Endothelial cell (in vitro differentiated cells): ENCODE measurements around the gene MYO5A. TPM values are rescaled to one million over a fixed set of nuclear protein-coding genes. Genes with fewer than 3 reads are reported as not detected.
"Not testable (repeated sequence)": the region's sequence is repeated elsewhere in the genome, so short reads cannot be mapped to it uniquely, and the experiment has no call there.

Experiments
- DNase-seq: peaks from one replicate; pipeline ENCODE4 v3.0.0; 2021; ENCODE audit warnings: low spot score
- H3K27ac Mint-ChIP-seq: one replicate; pipeline ENCODE4 v1.8.0; 2021; ENCODE audit warnings: mixed read lengths, inconsistent platforms; ENCODE audit not compliant: unreplicated experiment
- H3K27me3 Mint-ChIP-seq: one replicate; pipeline ENCODE4 v1.8.0; 2021; ENCODE audit warnings: mild to moderate bottlenecking, moderate library complexity, mixed read lengths, inconsistent platforms; ENCODE audit not compliant: unreplicated experiment
- H3K36me3 Mint-ChIP-seq: one replicate; pipeline ENCODE4 v1.8.0; 2021; ENCODE audit warnings: mild to moderate bottlenecking, low read depth, mixed read lengths, inconsistent platforms; ENCODE audit not compliant: unreplicated experiment
- H3K4me1 Mint-ChIP-seq: one replicate; pipeline ENCODE4 v1.8.0; 2021; ENCODE audit warnings: mild to moderate bottlenecking, mixed read lengths, inconsistent platforms; ENCODE audit not compliant: unreplicated experiment
- H3K4me3 Mint-ChIP-seq: one replicate; pipeline ENCODE4 v1.8.0; 2021; ENCODE audit warnings: mild to moderate bottlenecking, mixed read lengths, inconsistent platforms; ENCODE audit not compliant: unreplicated experiment
- H3K9me3 Mint-ChIP-seq: one replicate; pipeline ENCODE4 v1.8.0; 2021; ENCODE audit warnings: mixed read lengths, inconsistent platforms; ENCODE audit not compliant: unreplicated experiment
- total RNA-seq: library from RNA; stranded (reverse); fragmentation: NEBNext Ultra II Directional; extraction: Animal tissue kit (Norgen Biotek cat#: 25700); gene quantifications from one replicate; pipeline ENCODE4 v1.2.1, GENCODE V29; 2021; ENCODE audit not compliant: unreplicated experiment
- TF ChIP-seq, protein P1 (sequence below): fragments of 200-600 bp; sonication (generic); IDR thresholded peaks from one replicate; pipeline ENCODE4 v1.5.0; 2021; ENCODE audit warnings: antibody characterized with exemption; ENCODE audit not compliant: unreplicated experiment

Gene MYO5A
- total RNA-seq, 1 donor from 2014 or later: 9.1 TPM

DNA sequence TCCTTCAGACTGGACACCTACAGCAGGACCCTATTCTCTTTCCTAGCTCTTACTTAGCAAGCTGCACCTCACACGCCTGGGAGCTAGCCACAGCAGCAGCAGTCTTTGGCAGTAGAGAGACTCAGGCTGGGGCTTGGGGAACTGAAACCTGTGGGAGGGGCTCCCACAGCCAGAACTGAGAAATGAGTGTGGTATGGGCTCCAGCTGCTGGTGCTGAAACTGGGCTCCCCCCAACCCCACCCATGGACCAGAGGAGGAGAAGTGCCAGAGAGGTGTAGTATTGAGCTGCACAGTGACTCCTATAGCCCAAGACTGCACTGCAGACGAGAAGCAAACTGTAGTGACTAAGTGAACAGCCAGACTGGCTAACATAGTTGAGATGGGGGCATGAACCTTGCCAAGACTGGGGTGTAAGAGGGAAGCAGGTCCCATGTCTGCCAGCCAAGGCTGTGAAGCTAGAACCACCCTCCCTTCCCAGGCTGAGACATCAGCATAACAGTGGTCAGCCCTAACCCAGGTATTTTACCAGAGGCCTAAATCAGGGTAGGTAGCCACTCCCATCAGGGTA is 62.5 kb downstream of the MYO5A start:
- H3K36me3 Mint-ChIP-seq: no peaks in the 10 kb centered on the region
- DNase-seq: no peak
- H3K4me1 Mint-ChIP-seq: peaks cover 3% of the 10 kb centered on the region
- peaks cover 3% of the 10 kb centered on the region for H3K27me3 Mint-ChIP-seq
- TF ChIP-seq, protein P1, sequence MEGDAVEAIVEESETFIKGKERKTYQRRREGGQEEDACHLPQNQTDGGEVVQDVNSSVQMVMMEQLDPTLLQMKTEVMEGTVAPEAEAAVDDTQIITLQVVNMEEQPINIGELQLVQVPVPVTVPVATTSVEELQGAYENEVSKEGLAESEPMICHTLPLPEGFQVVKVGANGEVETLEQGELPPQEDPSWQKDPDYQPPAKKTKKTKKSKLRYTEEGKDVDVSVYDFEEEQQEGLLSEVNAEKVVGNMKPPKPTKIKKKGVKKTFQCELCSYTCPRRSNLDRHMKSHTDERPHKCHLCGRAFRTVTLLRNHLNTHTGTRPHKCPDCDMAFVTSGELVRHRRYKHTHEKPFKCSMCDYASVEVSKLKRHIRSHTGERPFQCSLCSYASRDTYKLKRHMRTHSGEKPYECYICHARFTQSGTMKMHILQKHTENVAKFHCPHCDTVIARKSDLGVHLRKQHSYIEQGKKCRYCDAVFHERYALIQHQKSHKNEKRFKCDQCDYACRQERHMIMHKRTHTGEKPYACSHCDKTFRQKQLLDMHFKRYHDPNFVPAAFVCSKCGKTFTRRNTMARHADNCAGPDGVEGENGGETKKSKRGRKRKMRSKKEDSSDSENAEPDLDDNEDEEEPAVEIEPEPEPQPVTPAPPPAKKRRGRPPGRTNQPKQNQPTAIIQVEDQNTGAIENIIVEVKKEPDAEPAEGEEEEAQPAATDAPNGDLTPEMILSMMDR: no peak
- H3K9me3 Mint-ChIP-seq: no peaks in the 10 kb centered on the region
- H3K4me3 Mint-ChIP-seq: no peak overlapping the region
- H3K27ac Mint-ChIP-seq: no peak overlapping the region

DNA sequence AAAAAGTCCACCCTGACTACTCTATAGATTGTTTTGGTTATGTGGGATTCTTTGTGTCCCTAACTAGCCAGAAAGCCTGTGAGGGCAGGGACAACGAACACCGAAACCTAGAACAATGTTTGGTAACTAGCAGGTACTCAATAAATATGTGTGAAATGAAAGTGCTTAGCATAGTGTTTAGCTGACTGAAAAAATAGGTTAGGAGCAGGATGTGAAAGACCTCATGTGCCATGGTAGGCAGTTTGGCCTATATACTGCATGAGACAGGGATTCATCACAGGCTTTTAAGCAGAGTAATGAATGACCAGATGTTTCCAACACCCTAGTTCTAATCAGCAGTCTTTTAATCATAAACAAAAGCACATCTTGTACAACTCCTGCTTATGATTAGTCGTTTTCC is 64.2 kb downstream of the MYO5A start:
- Mint-ChIP-seq H3K4me1 (peaks cover 3% of the 10 kb centered on the region), H3K4me3 (no peak overlapping the region), H3K27me3 (peaks cover 3% of the 10 kb centered on the region), H3K27ac (no peak overlapping the region), H3K9me3 (no peaks in the 10 kb centered on the region), H3K36me3 (no peaks in the 10 kb centered on the region)
- DNase-seq: no peak
- TF ChIP-seq, protein P1: no peak

DNA sequence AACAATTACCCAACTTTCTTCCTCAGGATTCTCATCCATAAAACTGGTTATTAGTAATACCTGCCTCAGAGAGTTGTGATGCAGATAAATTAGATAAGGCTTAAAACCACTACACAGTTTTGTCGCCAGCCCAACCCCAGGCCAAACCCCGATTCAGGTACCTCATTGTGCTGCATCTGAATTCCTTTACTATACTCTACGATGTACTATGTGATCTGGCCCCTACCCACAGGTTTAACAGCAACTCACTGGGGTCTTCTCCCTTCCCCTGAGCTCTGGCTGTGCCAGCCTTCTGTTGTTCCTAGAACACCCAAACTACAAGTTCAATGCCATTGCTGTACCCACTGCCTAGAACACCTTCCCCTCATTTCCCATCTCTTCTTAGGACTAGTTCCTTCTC is 64.6 kb downstream of the MYO5A start:
- H3K27ac Mint-ChIP-seq: no peak overlapping the region
- TF ChIP-seq, protein P1: no peak
- H3K4me1 Mint-ChIP-seq: peaks cover 3% of the 10 kb centered on the region
- H3K36me3 Mint-ChIP-seq: no peaks in the 10 kb centered on the region
- no peaks in the 10 kb centered on the region for H3K9me3 Mint-ChIP-seq
- H3K4me3 Mint-ChIP-seq: no peak overlapping the region
- H3K27me3 Mint-ChIP-seq: peaks cover 2% of the 10 kb centered on the region
- DNase-seq: no peak

DNA sequence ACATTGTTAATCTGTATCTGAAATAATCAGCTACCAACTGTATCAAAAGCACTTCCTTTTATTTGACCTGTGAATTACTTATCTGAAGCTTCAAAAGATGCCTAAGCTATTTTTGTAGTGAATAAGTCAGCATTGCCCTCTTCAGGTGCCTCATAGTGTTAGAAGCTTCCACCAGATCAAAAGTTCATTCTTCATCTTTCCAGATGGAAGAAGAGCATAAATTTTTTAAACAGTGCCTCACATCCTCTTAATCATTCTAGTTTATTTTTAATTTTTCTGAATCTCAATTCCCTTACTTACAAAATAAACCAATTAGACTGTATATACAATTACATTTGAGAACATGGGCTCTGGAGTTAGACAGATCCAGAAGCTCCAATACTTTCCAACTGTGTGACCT is 65.0 kb downstream of the MYO5A start:
- Mint-ChIP-seq H3K4me1 (peaks cover 3% of the 10 kb centered on the region), H3K4me3 (no peak overlapping the region), H3K36me3 (no peaks in the 10 kb centered on the region), H3K27me3 (peaks cover 2% of the 10 kb centered on the region), H3K27ac (no peak overlapping the region), H3K9me3 (no peaks in the 10 kb centered on the region)
- TF ChIP-seq, protein P1: no peak
- DNase-seq: no peak

DNA sequence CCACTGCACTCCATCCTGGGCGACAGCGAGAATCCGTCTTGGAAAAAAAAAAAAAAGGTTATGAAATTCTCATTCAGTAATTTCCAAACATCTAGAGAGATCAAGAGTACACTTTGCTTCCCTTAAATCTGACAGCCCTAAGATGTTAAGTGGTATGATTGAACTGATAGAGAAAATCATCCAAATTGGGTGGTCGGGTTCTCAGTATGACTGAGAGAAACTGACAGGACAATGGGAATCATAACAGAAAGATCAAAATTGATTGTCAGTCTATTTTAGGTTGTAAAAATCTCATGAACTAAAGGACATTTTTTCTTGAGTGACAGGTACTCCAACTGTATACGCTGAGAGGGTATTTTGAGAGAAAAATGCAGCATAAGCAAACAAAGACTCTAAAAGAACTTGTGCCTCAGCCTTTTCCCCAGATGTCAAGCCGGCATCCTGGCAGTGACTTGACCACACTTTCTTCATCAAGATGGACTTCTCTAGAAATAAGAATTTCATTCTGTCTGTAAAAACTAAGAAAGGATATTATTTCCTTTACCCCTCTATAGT is 65.8 kb downstream of the MYO5A start:
- no peak overlapping the region for H3K27ac Mint-ChIP-seq
- no peaks in the 10 kb centered on the region for H3K36me3 Mint-ChIP-seq
- no peak overlapping the region for H3K4me3 Mint-ChIP-seq
- no peak for DNase-seq
- TF ChIP-seq, protein P1: no peak
- peaks cover 3% of the 10 kb centered on the region for H3K4me1 Mint-ChIP-seq
- H3K27me3 Mint-ChIP-seq: peaks cover 2% of the 10 kb centered on the region
- H3K9me3 Mint-ChIP-seq: no peaks in the 10 kb centered on the region

DNA sequence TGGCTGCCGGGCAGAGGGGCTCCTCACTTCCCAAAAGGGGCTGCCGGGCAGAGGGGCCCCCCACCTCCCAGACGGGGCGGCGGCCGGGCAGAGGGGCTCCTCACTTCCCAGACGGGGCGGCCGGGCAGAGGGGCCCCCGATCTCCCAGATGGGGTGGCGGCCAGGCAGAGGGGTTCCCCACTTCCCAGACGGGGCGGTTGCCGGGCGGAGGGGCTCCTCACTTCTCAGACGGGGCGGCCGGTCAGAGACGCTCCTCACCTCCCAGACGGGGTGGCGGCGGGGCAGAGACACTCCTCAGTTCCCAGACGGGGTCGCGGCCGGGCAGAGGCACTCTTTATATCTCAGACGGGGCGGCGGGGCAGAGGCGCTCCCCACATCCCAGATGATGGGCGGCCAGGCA is 69.0 kb downstream of the MYO5A start:
- H3K27ac Mint-ChIP-seq, DNase-seq, H3K36me3 Mint-ChIP-seq, H3K9me3 Mint-ChIP-seq, H3K4me1 Mint-ChIP-seq, H3K27me3 Mint-ChIP-seq, H3K4me3 Mint-ChIP-seq: not testable (repeated sequence)

DNA sequence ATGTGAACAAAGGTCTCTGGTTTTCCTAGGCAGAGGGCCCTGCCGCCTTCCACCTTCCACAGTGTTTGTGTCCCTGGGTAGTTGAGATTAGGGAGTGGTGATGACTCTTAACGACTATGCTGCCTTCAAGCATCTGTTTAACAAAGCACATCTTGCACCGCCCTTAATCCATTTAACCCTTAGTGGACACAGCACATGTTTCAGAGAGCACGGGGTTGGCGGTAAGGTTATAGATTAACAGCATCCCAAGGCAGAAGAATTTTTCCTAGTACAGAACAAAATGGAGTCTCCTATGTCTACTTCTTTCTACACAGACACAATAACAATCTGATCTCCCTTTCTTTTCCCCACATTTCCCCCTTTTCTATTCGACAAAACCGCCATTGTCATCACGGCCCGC is 69.4 kb downstream of the MYO5A start:
- not testable (repeated sequence) for H3K36me3 Mint-ChIP-seq, H3K4me3 Mint-ChIP-seq, DNase-seq, H3K9me3 Mint-ChIP-seq, H3K27ac Mint-ChIP-seq, H3K4me1 Mint-ChIP-seq, H3K27me3 Mint-ChIP-seq
